ENCODE data around the gene RPL7A.

- TF ChIP-seq CTCF (IDR thresholded peaks at IDR 0.05) = no peak
- TF ChIP-seq POLR2A (IDR thresholded peaks at IDR 0.05) = no peak
Observed at GRCh38 chr9:133323211-133323610, 24.8 kb upstream of the RPL7A start.
